Body of pancreas (tissue), 4 donors: ENCODE results near the gene KDELR1. TPM values are rescaled to one million over a fixed set of nuclear protein-coding genes. Genes with fewer than 3 reads are reported as not detected.

ENCODE experiments used
- ATAC-seq: fragments of 150-250 bp; one replicate; pipeline ENCODE4 v1.9.1; 2016
- DNase-seq, 4 donors: peaks; one replicate each; pipeline ENCODE4 v3.0.0-alpha.2; 2019
- H3K27ac ChIP-seq, 4 donors: fragments of 200-600 bp; sonication (generic); 1 replicate in 3 of 4; 2 replicates in 1 of 4; pipeline versions ENCODE4 v1.5.1 to v1.6.1; 2016 to 2019; ENCODE audit warnings: mild to moderate bottlenecking in 1 of 4, mixed read lengths in 1 of 4, moderate library complexity in 1 of 4
- H3K27me3 ChIP-seq, 2 donors: fragments of 200-600 bp; sonication (generic); one replicate each; pipeline ENCODE4 v1.6.0; 2016; ENCODE audit warnings: mild to moderate bottlenecking in 1 of 2
- H3K36me3 ChIP-seq, 2 donors: fragments of 200-600 bp; sonication (generic); replicated peaks in 1 of 2; 2 replicates each; pipeline ENCODE4 v1.5.1; 2016; ENCODE audit warnings: low read depth in 2 of 2; ENCODE audit not compliant: insufficient read depth in 1 of 2
- H3K4me1 ChIP-seq: fragments of 200-600 bp; sonication (generic); one replicate; pipeline ENCODE4 v1.6.0; 2016
- H3K4me3 ChIP-seq, 2 donors: fragments of 200-600 bp; sonication (generic); 1 replicate in 1 of 2; 2 replicates in 1 of 2; pipeline ENCODE4 v1.5.1; 2016 to 2019
- H3K9me3 ChIP-seq, 3 donors: fragments of 200-600 bp; sonication (generic); 1 replicate in 2 of 3; 2 replicates in 1 of 3; pipeline ENCODE4 v1.5.1; 2016
- POLR2A ChIP-seq, 3 donors: fragments of 450-650 bp; IDR thresholded peaks; one replicate each; pipeline ENCODE4 v1.6.1; 2016; ENCODE audit warnings: antibody characterized with exemption in 3 of 3, mild to moderate bottlenecking in 2 of 3
- WGBS, 2 donors: methylation state at CpG; one replicate each; pipeline ENCODE4 v1.1.5; 2017; 5-methylcytosine and 5-hydroxymethylcytosine counted together
- intact Hi-C: fragments of 100-400 bp; cut with DNase I; formaldehyde crosslinking; loops from one replicate; pipeline ENCODE4 v1.15.1; 2023
- total RNA-seq, 2 donors: library from RNA; depleted of rRNA; stranded (reverse); fragments of >200 nt; gene quantifications; one replicate each; pipeline ENCODE4 v1.1.0, GENCODE V29; 2016
- TF ChIP-seq, protein P1 (sequence below), 7 experiments: fragments of 450-650 bp in 4 of 7; fragments of 200-600 bp in 3 of 7; sonication (generic) in 3 of 7; IDR thresholded peaks; one replicate each; pipeline ENCODE4 v1.5.1; 2016 to 2019; ENCODE audit warnings: antibody characterized with exemption in 7 of 7

KDELR1 gene
- total RNA-seq, 2 donors from 2014 or later, result 47.5 to 51.4 TPM

DNA sequence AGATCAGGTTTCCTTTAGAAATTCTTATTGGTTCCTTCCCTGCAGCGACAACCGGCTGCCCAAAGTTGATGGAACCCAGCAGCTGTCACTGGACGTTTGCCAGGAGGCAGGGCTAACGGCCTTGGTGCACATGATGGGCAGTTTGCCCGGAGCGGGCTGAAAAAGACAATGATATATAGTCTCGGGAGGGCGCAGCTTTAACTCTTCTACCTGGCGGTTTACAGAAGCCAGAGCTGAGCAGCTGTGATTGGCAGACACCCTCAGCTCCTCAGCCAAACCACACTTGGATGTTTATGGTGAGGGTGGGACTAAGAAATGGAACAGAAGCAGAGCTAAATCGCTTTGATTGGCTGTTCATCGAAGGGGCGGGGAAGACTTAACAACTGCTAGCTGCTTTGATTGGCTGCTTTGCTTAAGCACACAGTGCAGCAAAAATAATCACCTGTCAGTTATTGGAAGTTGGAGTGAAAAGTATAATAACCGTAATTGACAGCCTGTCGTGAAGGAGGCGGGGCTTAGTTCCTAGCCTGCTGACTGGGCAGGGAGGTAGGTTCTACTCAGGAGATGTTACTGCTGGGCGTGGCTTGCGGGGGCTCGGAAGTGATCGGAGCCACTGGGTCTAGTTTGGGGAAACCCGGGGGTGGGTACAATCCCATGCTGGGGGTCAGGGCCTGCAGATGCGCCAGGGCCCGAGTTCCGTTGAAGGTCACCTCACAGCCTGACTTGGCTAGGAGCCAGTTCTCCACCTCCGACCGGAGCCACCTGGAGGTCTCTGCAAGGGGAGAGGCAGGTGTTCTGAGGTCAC, 58.5 kb downstream of the KDELR1 start:
- Histone ChIP-seq H3K4me1 (peaks cover 47% of the 10 kb centered on the region), H3K27me3 (no peaks in the 10 kb centered on the region), H3K36me3 (no peaks in the 10 kb centered on the region), H3K4me3 (peak overlapping the region in 1 of 2 donors; percentile 4), H3K27ac (peak overlapping the region; percentile 68 to 93 (median 88)), H3K9me3 (no peaks in the 10 kb centered on the region)
- intact Hi-C loops, result no loop called here
- ATAC-seq (peak; percentile 85), DNase-seq (peak; percentile 91 to 98 (median 94))
- WGBS, 2 donors, result 0 to 1% methylated on average over 25 of the region's 25 CpGs
- TF ChIP-seq, protein P1, sequence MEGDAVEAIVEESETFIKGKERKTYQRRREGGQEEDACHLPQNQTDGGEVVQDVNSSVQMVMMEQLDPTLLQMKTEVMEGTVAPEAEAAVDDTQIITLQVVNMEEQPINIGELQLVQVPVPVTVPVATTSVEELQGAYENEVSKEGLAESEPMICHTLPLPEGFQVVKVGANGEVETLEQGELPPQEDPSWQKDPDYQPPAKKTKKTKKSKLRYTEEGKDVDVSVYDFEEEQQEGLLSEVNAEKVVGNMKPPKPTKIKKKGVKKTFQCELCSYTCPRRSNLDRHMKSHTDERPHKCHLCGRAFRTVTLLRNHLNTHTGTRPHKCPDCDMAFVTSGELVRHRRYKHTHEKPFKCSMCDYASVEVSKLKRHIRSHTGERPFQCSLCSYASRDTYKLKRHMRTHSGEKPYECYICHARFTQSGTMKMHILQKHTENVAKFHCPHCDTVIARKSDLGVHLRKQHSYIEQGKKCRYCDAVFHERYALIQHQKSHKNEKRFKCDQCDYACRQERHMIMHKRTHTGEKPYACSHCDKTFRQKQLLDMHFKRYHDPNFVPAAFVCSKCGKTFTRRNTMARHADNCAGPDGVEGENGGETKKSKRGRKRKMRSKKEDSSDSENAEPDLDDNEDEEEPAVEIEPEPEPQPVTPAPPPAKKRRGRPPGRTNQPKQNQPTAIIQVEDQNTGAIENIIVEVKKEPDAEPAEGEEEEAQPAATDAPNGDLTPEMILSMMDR (IDR thresholded peaks at IDR 0.05), result no peak
- TF ChIP-seq POLR2A (IDR thresholded peaks at IDR 0.05), result peak in 2 of 3 donors; percentile 58 to 59

Other genes starting within 250 kb of the KDELR1 start
- gene LIG1, start 221.2 kb downstream of the KDELR1 start, total RNA-seq, result 10 to 100 TPM; 17.4 to 62.0 TPM
- gene ZSWIM9, start 220.9 kb downstream of the KDELR1 start, total RNA-seq, result 1 to 10 TPM; 4.7 to 9.6 TPM
- gene CARD8, start 135.6 kb downstream of the KDELR1 start, total RNA-seq, result 10 to 100 TPM; 23.7 to 24.4 TPM
- under 1 TPM in 1 of 2 donors, not detected in 1; 0.26 TPM for gene ZNF114, start 121.5 kb downstream of the KDELR1 start, total RNA-seq
- gene EMP3, start 66.0 kb downstream of the KDELR1 start, total RNA-seq, result 1 to 10 TPM; 2.6 to 7.0 TPM
- 10 to 100 TPM; 14.5 to 16.1 TPM for gene TMEM143, start 27.6 kb downstream of the KDELR1 start, total RNA-seq
- under 1 TPM in 1 of 2 donors, not detected in 1; 0.78 TPM for gene SYNGR4, start 27.2 kb downstream of the KDELR1 start, total RNA-seq
- 1 to 10 TPM in 1 of 2 donors, under 1 TPM in 1; 0.26 to 2.0 TPM for gene GRIN2D, start 2.1 kb upstream of the KDELR1 start, total RNA-seq
- 10 to 100 TPM; 11.9 TPM for gene GRWD1, start 54.4 kb upstream of the KDELR1 start, total RNA-seq
- gene KCNJ14, start 64.0 kb upstream of the KDELR1 start, total RNA-seq, result 1 to 10 TPM in 1 of 2 donors, under 1 TPM in 1; 0.66 to 1.6 TPM
- 10 to 100 TPM; 76.1 to 94.2 TPM for gene CYTH2, start 77.8 kb upstream of the KDELR1 start, total RNA-seq
- gene LMTK3, start 120.3 kb upstream of the KDELR1 start, total RNA-seq, result 1 to 10 TPM; 4.2 to 9.6 TPM
- gene SULT2B1, start 160.6 kb upstream of the KDELR1 start, total RNA-seq, result 1 to 10 TPM in 1 of 2 donors, not detected in 1; 1.0 TPM
- not detected for gene SPACA4, start 215.2 kb upstream of the KDELR1 start, total RNA-seq
- gene FAM83E, start 223.5 kb upstream of the KDELR1 start, total RNA-seq, result 1 to 10 TPM in 1 of 2 donors, under 1 TPM in 1; 0.33 to 4.2 TPM
- gene RPL18, start 227.6 kb upstream of the KDELR1 start, total RNA-seq, result 1,000 to 10,000 TPM; 2,402 to 3,112 TPM
- gene SPHK2, start 228.0 kb upstream of the KDELR1 start, total RNA-seq, result 10 to 100 TPM in 1 of 2 donors, 1 to 10 TPM in 1; 8.3 to 37.6 TPM
- 1 to 10 TPM; 2.0 to 4.9 TPM for gene DBP, start 245.8 kb upstream of the KDELR1 start, total RNA-seq